Inflammatory macrophage treated with lipopolysaccharide for 4 hours (primary cell): ENCODE measurements around the gene TMEM151B.
A peak's percentile ranks its signal among the peaks of the same experiment; 100 is the strongest.

Source experiments
- DNase-seq: peaks from one replicate; pipeline ENCODE4 v3.0.0-alpha.2; 2020

TMEM151B gene

GRCh38 chr6:44253307-44254101 lies 16.7 kb upstream of the TMEM151B start:
- peak; percentile 55 for DNase-seq

GRCh38 chr6:44254191-44255104 lies 15.8 kb upstream of the TMEM151B start:
- no peak for DNase-seq

DNA sequence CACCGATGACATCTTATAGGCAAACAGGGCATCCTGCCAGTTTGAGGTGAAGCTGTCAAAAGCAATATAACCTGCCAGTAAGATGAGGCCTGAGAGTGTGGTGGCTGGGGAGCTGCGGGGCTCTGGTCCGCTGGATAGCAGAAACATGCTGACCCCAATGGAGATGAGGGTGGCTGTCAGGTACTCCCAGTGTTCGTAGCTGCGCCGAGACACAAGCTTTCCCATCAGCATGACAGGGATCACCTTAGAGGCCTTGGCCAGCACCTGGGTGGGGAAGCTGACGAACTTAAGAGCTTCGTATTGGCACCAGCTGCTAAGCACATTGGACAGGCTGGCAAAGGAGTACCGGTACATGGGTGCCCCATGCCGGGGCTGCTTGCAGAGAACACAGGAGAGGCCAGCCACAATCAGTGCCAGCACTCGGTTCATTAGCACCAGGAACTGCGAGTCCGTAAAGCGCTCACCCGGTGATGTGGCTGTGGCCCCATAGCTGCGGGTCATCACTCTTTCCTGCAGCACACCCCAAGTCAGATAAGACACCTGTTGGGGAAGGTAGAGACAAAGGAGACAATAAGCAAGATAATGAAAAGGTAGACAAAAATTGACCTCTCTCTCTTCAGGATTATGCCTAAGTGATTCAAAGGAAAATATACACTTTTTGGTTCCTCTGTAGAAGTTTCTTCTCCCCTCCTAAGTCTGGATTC lies 15.0 kb upstream of the TMEM151B start:
- no peak for DNase-seq

GRCh38 chr6:44255871-44256774 lies 14.1 kb upstream of the TMEM151B start:
- no peak for DNase-seq

DNA sequence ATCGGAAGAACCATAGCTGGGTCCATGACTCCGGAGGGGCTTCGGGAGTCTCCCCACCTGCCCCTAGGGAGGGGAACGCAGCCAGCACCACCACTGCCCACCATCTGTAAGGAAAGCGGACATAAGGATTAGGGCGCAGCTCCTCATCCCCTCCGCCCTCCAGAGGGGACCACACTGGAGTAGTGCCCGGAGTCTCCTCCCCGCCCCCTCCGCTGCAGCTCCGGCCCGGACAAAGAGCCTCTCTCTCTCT lies 13.6 kb upstream of the TMEM151B start:
- no peak for DNase-seq

- no peak for DNase-seq
Observed at GRCh38 chr6:44257025-44257752, 13.1 kb upstream of the TMEM151B start, which contains the start of gene SLC35B2. Gene SLC35B2 (minus strand): TSS chr6:44257528. CDS start chr6:44257410, 118 bp downstream.

- peak; percentile 71 for DNase-seq
Observed at GRCh38 chr6:44257753-44258324, 12.4 kb upstream of the TMEM151B start.

GRCh38 chr6:44258325-44258863 lies 11.9 kb upstream of the TMEM151B start:
- no peak for DNase-seq

GRCh38 chr6:44258921-44259320 lies 11.3 kb upstream of the TMEM151B start:
- DNase-seq = no peak

DNA sequence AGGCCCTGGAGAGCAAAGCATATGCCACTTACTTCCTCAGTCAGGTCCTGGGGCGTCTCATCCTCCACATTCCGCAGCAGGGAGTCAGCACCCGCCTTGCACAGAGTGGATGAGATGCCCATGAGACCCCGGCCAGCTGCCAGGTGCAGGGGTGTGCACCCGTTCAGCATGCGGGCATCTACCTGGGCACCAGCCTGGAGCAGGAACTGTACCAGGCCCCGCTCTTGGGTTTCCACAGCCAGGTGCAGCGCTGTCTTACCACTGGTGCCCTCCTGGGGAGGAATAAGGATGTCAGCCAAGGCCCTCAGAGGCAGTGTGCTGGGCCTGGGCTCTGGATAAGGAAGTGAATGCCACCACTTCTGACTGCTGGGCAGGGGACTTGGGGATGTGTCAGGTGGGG lies 10.2 kb upstream of the TMEM151B start:
- DNase-seq = no peak

GRCh38 chr6:44260451-44261297 lies 9.6 kb upstream of the TMEM151B start:
- DNase-seq = no peak

GRCh38 chr6:44261581-44261980 lies 8.7 kb upstream of the TMEM151B start:
- no peak for DNase-seq

GRCh38 chr6:44262467-44263353 lies 7.5 kb upstream of the TMEM151B start:
- no peak for DNase-seq

GRCh38 chr6:44263354-44264100 lies 6.7 kb upstream of the TMEM151B start:
- DNase-seq = peak; percentile 74

DNA sequence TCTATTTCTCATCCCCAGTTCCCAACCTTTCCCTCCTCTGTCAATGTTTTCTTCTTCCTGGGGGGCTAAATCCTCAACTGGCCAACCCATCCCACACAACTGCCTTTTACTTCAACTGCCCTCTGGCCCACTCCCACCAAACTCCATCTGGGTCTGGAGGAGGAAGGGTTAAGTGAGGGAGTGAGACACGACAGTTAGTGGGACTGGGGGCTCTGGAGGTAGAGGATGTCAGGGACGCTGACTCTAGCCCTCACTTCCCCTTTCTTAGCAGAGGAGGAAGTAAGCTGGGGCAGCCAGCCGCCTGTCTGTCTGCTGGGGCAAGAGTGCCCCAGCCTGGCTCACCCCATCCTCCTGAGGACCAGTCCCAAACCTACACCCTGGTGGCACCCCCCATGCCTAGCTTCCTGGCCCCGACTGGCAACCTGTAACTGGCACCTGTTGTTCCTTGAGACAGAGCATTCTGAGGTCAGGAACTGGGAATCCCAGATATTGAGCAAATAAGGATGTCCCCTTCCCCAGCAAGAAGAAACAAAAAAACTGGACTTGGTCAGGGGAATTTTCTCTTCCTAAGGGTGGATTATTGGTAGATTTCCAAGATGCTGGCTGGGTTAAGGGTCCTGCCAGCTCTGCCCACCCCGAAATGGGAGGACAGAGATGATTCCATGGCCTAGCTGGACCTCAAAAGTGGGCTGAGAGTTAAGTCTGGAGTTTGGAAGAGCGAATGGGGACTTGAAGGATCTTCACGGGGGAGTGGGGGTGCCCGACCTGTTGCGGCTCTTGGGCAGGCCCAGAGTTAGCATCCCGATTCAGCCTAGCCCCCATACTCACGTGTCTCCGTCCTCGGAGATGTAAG lies 5.9 kb upstream of the TMEM151B start:
- DNase-seq = peak; percentile 87

- peak; percentile 97 for DNase-seq
Observed at GRCh38 chr6:44265007-44265721, 5.1 kb upstream of the TMEM151B start, which contains the start of gene NFKBIE. Gene NFKBIE (minus strand): TSS chr6:44265551. CDS start chr6:44265346, 205 bp downstream.
